Epithelial cell of proximal tubule (primary cell): ENCODE measurements around the gene NR0B1. TPM values are rescaled to one million over a fixed set of nuclear protein-coding genes. Genes with fewer than 3 reads are reported as not detected.

Experiments
- DNase-seq: peaks from one replicate; pipeline ENCODE4 v3.0.0-alpha.2; 2011; ENCODE audit warnings: low read depth
- H3K4me3 ChIP-seq: 2 replicates; pipeline ENCODE4 v1.5.1; 2011; ENCODE audit warnings: low read depth, mild to moderate bottlenecking, low read length
- total RNA-seq: library from RNA; depleted of rRNA; stranded (reverse); fragments of >200 nt; gene quantifications from 2 replicates; pipeline ENCODE4 v1.2.3, GENCODE V29; 2015
- TF ChIP-seq, protein P1 (sequence below): conservative IDR thresholded peaks from 2 replicates; pipeline ENCODE4 v1.5.1; 2012; ENCODE audit warnings: low read depth, mild to moderate bottlenecking, low read length

Gene NR0B1, protein sequence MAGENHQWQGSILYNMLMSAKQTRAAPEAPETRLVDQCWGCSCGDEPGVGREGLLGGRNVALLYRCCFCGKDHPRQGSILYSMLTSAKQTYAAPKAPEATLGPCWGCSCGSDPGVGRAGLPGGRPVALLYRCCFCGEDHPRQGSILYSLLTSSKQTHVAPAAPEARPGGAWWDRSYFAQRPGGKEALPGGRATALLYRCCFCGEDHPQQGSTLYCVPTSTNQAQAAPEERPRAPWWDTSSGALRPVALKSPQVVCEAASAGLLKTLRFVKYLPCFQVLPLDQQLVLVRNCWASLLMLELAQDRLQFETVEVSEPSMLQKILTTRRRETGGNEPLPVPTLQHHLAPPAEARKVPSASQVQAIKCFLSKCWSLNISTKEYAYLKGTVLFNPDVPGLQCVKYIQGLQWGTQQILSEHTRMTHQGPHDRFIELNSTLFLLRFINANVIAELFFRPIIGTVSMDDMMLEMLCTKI
- 0.35 and 0.72 TPM in 2 replicates for total RNA-seq

- TF ChIP-seq, protein P1, sequence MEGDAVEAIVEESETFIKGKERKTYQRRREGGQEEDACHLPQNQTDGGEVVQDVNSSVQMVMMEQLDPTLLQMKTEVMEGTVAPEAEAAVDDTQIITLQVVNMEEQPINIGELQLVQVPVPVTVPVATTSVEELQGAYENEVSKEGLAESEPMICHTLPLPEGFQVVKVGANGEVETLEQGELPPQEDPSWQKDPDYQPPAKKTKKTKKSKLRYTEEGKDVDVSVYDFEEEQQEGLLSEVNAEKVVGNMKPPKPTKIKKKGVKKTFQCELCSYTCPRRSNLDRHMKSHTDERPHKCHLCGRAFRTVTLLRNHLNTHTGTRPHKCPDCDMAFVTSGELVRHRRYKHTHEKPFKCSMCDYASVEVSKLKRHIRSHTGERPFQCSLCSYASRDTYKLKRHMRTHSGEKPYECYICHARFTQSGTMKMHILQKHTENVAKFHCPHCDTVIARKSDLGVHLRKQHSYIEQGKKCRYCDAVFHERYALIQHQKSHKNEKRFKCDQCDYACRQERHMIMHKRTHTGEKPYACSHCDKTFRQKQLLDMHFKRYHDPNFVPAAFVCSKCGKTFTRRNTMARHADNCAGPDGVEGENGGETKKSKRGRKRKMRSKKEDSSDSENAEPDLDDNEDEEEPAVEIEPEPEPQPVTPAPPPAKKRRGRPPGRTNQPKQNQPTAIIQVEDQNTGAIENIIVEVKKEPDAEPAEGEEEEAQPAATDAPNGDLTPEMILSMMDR = no peak
These were observed at the start of gene NR0B1 for GRCh38 chrX:30309139-30309571. NR0B1 (minus strand) TSS chrX:30309390; CDS start chrX:30309363, 27 bp downstream.

GRCh38 chrX:30349946-30350345 is 40.8 kb upstream of the NR0B1 start:
- TF ChIP-seq, protein P1 = no peak
- no peak overlapping the region for H3K4me3 ChIP-seq
- DNase-seq = no peak

More at GRCh38 chrX:30309139-30309571, at the start of gene NR0B1:
- DNase-seq = no peak
- peak within 1 kb of the TSS; percentile 26 for H3K4me3 ChIP-seq

GRCh38 chrX:30343206-30343605 is 34.0 kb upstream of the NR0B1 start:
- no peak for DNase-seq
- TF ChIP-seq, protein P1 = no peak
- no peak overlapping the region for H3K4me3 ChIP-seq

DNA sequence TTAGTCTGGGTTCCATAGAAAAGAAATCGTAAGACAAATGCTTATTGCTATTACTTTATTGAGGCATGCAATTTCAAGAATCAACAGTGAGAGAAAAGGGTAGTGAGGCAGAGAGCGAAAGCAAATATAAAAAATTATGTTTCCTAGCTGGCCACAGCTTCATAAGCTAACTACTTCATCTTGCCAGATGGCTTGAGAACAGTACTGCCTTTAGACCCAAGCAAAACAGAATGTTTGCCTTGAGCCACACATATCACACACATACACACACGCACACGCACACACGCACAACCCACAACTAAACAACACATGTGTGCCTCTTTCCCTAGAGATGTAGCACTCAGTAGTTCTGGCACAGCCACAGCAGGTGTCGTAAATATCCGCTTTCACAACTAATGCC is 31.6 kb upstream of the NR0B1 start:
- TF ChIP-seq, protein P1 = no peak
- no peak overlapping the region for H3K4me3 ChIP-seq
- no peak for DNase-seq

GRCh38 chrX:30327762-30328161 is 18.6 kb upstream of the NR0B1 start:
- no peak for DNase-seq
- TF ChIP-seq, protein P1 = peak; percentile 22
- no peak overlapping the region for H3K4me3 ChIP-seq

GRCh38 chrX:30317308-30317707 is 8.1 kb upstream of the NR0B1 start:
- H3K4me3 ChIP-seq = no peak overlapping the region
- no peak for DNase-seq
- TF ChIP-seq, protein P1 = no peak
